Measurements from ENCODE around the gene CLK2. TPM values are rescaled to one million over a fixed set of nuclear protein-coding genes. Genes with fewer than 3 reads are reported as not detected.

The CLK2 gene
- total and polyA plus RNA-seq, 2 of the 13 experiments (the other 11 are each of a cell fraction or from before 2014, with no cell fraction given), result 20.1 to 73.5 TPM

DNA sequence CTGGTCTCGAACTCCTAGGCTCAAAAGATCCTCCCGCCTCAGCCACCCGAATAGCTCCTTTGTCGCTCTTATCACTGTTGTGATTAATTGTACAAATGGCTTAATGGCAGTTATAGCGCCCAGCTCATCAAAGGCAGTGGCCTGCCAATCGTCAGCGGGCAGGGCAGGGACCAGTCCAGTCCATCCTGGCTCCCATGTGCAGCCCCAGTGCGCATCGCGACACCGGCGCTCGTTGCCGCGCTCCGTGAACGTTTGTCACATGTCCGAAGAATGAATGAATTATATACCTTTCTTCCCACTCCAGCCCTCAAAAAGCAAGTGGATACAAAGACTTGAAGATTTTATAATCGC, 46.4 kb downstream of the CLK2 start (continued):
- TF ChIP-seq ARID4A (CRISPR knock-in tag; IDR thresholded peaks at IDR 0.05; ENCODE audit: borderline replicate concordance), result peak; percentile 79
- TF ChIP-seq, protein P1, sequence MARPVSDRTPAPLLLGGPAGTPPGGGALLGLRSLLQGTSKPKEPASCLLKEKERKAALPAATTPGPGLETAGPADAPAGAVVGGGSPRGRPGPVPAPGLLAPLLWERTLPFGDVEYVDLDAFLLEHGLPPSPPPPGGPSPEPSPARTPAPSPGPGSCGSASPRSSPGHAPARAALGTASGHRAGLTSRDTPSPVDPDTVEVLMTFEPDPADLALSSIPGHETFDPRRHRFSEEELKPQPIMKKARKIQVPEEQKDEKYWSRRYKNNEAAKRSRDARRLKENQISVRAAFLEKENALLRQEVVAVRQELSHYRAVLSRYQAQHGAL (CRISPR knock-in tag; IDR thresholded peaks at IDR 0.05; ENCODE audit: not compliant biosample characterization), result no peak
- no peak for TF ChIP-seq RBAK (CRISPR knock-in tag; IDR thresholded peaks at IDR 0.05)
- TF ChIP-seq PLRG1 (conservative IDR thresholded peaks at IDR 0.05), result no peak
- no peak for TF ChIP-seq ZNF788 (CRISPR knock-in tag; IDR thresholded peaks at IDR 0.05; ENCODE audit: borderline replicate concordance)
- TF ChIP-seq ZNF678 (CRISPR knock-in tag; IDR thresholded peaks at IDR 0.05), result 0 out of 2 replicates have a peak, but pooled peaks have one; percentile 76
- TF ChIP-seq ARNT2 (CRISPR knock-in tag; IDR thresholded peaks at IDR 0.05; ENCODE audit: low read depth), result peak; percentile 26
- TF ChIP-seq ZNF589 (CRISPR knock-in tag; conservative IDR thresholded peaks at IDR 0.05), result no peak; the same call in 1 of the 2 replicates
- no peak; the same call in 1 of the 2 replicates for TF ChIP-seq ZNF350 (CRISPR knock-in tag; IDR thresholded peaks at IDR 0.05; ENCODE audit: borderline replicate concordance, low read depth)
- no peak for TF ChIP-seq TOPORS (CRISPR knock-in tag; IDR thresholded peaks at IDR 0.05)
- TF ChIP-seq ZHX1 (CRISPR knock-in tag; IDR thresholded peaks at IDR 0.05; ENCODE audit: low read depth), result no peak
- TF ChIP-seq HOXA7 (CRISPR knock-in tag; IDR thresholded peaks at IDR 0.05), result no peak
- TF ChIP-seq ZNF740 (CRISPR knock-in tag; IDR thresholded peaks at IDR 0.05), result no peak
- TF ChIP-seq, protein P2, sequence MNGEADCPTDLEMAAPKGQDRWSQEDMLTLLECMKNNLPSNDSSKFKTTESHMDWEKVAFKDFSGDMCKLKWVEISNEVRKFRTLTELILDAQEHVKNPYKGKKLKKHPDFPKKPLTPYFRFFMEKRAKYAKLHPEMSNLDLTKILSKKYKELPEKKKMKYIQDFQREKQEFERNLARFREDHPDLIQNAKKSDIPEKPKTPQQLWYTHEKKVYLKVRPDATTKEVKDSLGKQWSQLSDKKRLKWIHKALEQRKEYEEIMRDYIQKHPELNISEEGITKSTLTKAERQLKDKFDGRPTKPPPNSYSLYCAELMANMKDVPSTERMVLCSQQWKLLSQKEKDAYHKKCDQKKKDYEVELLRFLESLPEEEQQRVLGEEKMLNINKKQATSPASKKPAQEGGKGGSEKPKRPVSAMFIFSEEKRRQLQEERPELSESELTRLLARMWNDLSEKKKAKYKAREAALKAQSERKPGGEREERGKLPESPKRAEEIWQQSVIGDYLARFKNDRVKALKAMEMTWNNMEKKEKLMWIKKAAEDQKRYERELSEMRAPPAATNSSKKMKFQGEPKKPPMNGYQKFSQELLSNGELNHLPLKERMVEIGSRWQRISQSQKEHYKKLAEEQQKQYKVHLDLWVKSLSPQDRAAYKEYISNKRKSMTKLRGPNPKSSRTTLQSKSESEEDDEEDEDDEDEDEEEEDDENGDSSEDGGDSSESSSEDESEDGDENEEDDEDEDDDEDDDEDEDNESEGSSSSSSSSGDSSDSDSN (CRISPR knock-in tag; IDR thresholded peaks at IDR 0.05), result 0 out of 2 replicates have a peak, but pooled peaks have one; percentile 30
- TF ChIP-seq ISX (CRISPR knock-in tag; conservative IDR thresholded peaks at IDR 0.05), result no peak
- 0 out of 2 replicates have a peak, but pooled peaks have one; percentile 38 for TF ChIP-seq ZNF33B (CRISPR knock-in tag; IDR thresholded peaks at IDR 0.05)
- TF ChIP-seq ZEB1 (IDR thresholded peaks at IDR 0.05; ENCODE audit: insufficient replicate concordance, low read depth), result no peak
- TF ChIP-seq ZNF530 (CRISPR knock-in tag; IDR thresholded peaks at IDR 0.05; ENCODE audit: low read depth), result no peak
- TF ChIP-seq CCAR2 (optimal IDR thresholded peaks at IDR 0.05; ENCODE audit: low read depth, low read length), result no peak
- no peak for TF ChIP-seq KDM4B (CRISPR knock-in tag; IDR thresholded peaks at IDR 0.05)

Data from HepG2 (cell line).